ENCODE measurements around the gene ZBTB18.
"Not testable (repeated sequence)": the region's sequence is repeated elsewhere in the genome, so short reads cannot be mapped to it uniquely, and the experiment has no call there.

Gene ZBTB18

GRCh38 chr1:244041466-244042120, 9.5 kb upstream of the ZBTB18 start:
- DNase-seq (ENCODE audit: low spot score), result no peak

GRCh38 chr1:244042293-244042692, 8.8 kb upstream of the ZBTB18 start:
- DNase-seq (ENCODE audit: low spot score), result no peak

GRCh38 chr1:244044423-244044822, 6.7 kb upstream of the ZBTB18 start:
- DNase-seq (ENCODE audit: low spot score), result no peak

GRCh38 chr1:244046254-244046653, 4.8 kb upstream of the ZBTB18 start:
- not testable (repeated sequence) for DNase-seq (ENCODE audit: low spot score)

- DNase-seq (ENCODE audit: low spot score), result no peak
Observed at GRCh38 chr1:244046907-244047611, 4.0 kb upstream of the ZBTB18 start.

GRCh38 chr1:244047621-244048255, 3.3 kb upstream of the ZBTB18 start:
- no peak for DNase-seq (ENCODE audit: low spot score)

GRCh38 chr1:244048256-244049161, 2.6 kb upstream of the ZBTB18 start:
- DNase-seq (ENCODE audit: low spot score), result peak; percentile 99

- DNase-seq (ENCODE audit: low spot score), result peak; percentile 41
Observed at GRCh38 chr1:244049162-244050013, 1.7 kb upstream of the ZBTB18 start.

- DNase-seq (ENCODE audit: low spot score), result no peak
Observed at GRCh38 chr1:244050014-244050834, 859 bp upstream of the ZBTB18 start.

- no peak for DNase-seq (ENCODE audit: low spot score)
Observed at GRCh38 chr1:244052016-244052727, 1.1 kb downstream of the ZBTB18 start.

GRCh38 chr1:244052728-244053312, 1.7 kb downstream of the ZBTB18 start:
- DNase-seq (ENCODE audit: low spot score), result no peak

- no peak for DNase-seq (ENCODE audit: low spot score)
Observed at GRCh38 chr1:244053831-244054230, 2.7 kb downstream of the ZBTB18 start.

GRCh38 chr1:244054247-244054923, 3.3 kb downstream of the ZBTB18 start:
- DNase-seq (ENCODE audit: low spot score), result no peak

- no peak for DNase-seq (ENCODE audit: low spot score)
Observed at GRCh38 chr1:244054924-244055263, 3.8 kb downstream of the ZBTB18 start.

GRCh38 chr1:244056577-244056976, 5.5 kb downstream of the ZBTB18 start:
- DNase-seq (ENCODE audit: low spot score), result no peak

GRCh38 chr1:244057474-244058385, 6.6 kb downstream of the ZBTB18 start:
- DNase-seq (ENCODE audit: low spot score), result no peak

- no peak for DNase-seq (ENCODE audit: low spot score)
Observed at GRCh38 chr1:244060117-244060516, 9.0 kb downstream of the ZBTB18 start.

GRCh38 chr1:244060686-244061085, 9.6 kb downstream of the ZBTB18 start:
- no peak for DNase-seq (ENCODE audit: low spot score)
